Prostate gland (tissue), 2 donors: ENCODE results near the gene PTGER2. TPM values are rescaled to one million over a fixed set of nuclear protein-coding genes. Genes with fewer than 3 reads are reported as not detected.

Source experiments
- DNase-seq: peaks from one replicate; pipeline ENCODE4 v3.0.0-alpha.2; 2019; ENCODE audit warnings: low spot score
- H3K27ac ChIP-seq, 2 donors: fragments of 200-600 bp; sonication (generic); 2 replicates each; pipeline ENCODE4 v1.5.1; 2017 to 2019
- H3K27me3 ChIP-seq: fragments of 200-600 bp; sonication (generic); replicated peaks from 2 replicates; pipeline ENCODE4 v1.5.1; 2019; ENCODE audit not compliant: insufficient read depth
- H3K36me3 ChIP-seq, 2 donors: fragments of 200-600 bp; sonication (generic); 1 replicate in 1 of 2; 2 replicates in 1 of 2; pipeline versions ENCODE4 v1.5.1 to v1.8.1; 2017 to 2019
- H3K4me1 ChIP-seq: fragments of 200-600 bp; sonication (generic); replicated peaks from 2 replicates; pipeline ENCODE4 v1.5.1; 2019
- H3K4me3 ChIP-seq, 2 donors: fragments of 200-600 bp; sonication (generic); 2 replicates each; pipeline ENCODE4 v1.5.1; 2017 to 2019
- H3K9me3 ChIP-seq: fragments of 200-600 bp; sonication (generic); 2 replicates; pipeline ENCODE4 v1.5.1; 2017
- POLR2A ChIP-seq: fragments of 450-650 bp; IDR thresholded peaks from one replicate; pipeline ENCODE4 v1.6.1; 2016; ENCODE audit warnings: antibody characterized with exemption, mild to moderate bottlenecking
- POLR2AphosphoS5 ChIP-seq: sonication (generic); formaldehyde crosslinking; IDR thresholded peaks from one replicate; pipeline ENCODE4 v1.6.1; 2017; ENCODE audit warnings: antibody characterized with exemption
- WGBS: methylation state at CpG from one replicate; pipeline ENCODE4 v1.1.5; 2018; 5-methylcytosine and 5-hydroxymethylcytosine counted together
- intact Hi-C: fragments of 100-400 bp; cut with DNase I; formaldehyde crosslinking; loops from one replicate; pipeline ENCODE4 v1.14.2; 2022
- total RNA-seq, 2 donors: library from RNA; depleted of rRNA; stranded (reverse); fragments of >200 nt; gene quantifications; one replicate each; pipeline ENCODE4 v1.1.0, GENCODE V29; 2016
- TF ChIP-seq, protein P1 (sequence below), 4 experiments: fragments of 200-600 bp in 2 of 4; fragments of 450-650 bp in 2 of 4; sonication (generic) in 2 of 4; IDR thresholded peaks; 1 replicate in 3 of 4; 2 replicates in 1 of 4; pipeline ENCODE4 v1.5.1; 2016 to 2019; ENCODE audit warnings: antibody characterized with exemption in 4 of 4, mild to moderate bottlenecking in 2 of 4, moderate library complexity in 2 of 4

PTGER2 gene
- total RNA-seq, 2 donors from 2014 or later: 5.4 to 8.9 TPM

DNA sequence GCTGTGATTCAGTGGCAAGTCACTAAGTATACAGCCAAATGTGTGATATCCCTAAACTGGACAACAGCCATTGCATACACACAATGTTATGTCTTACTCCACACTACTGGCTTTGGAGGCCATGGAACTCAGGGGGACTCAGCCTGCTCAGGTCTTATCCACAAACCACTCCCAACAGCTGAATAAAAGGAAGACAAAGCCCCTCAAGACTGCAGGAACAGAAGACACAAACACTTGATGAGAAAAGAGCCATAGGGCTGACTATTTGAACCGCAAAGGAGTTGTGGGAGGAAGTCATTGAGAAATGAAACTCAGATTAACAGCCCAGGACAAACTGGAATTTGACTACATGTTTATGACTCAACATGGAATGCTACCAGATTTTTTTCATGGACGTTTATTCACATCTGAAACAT lies 40.9 kb downstream of the PTGER2 start:
- no peak for DNase-seq
- Histone ChIP-seq H3K4me1 (no peaks in the 10 kb centered on the region), H3K27me3 (no peaks in the 10 kb centered on the region), H3K36me3 (no peaks in the 10 kb centered on the region), H3K4me3 (no peak overlapping the region), H3K27ac (no peak overlapping the region), H3K9me3 (no peaks in the 10 kb centered on the region)
- intact Hi-C loops: no loop called here
- 42% methylated on average over 2 of the region's 2 CpGs for WGBS
- TF ChIP-seq, protein P1, sequence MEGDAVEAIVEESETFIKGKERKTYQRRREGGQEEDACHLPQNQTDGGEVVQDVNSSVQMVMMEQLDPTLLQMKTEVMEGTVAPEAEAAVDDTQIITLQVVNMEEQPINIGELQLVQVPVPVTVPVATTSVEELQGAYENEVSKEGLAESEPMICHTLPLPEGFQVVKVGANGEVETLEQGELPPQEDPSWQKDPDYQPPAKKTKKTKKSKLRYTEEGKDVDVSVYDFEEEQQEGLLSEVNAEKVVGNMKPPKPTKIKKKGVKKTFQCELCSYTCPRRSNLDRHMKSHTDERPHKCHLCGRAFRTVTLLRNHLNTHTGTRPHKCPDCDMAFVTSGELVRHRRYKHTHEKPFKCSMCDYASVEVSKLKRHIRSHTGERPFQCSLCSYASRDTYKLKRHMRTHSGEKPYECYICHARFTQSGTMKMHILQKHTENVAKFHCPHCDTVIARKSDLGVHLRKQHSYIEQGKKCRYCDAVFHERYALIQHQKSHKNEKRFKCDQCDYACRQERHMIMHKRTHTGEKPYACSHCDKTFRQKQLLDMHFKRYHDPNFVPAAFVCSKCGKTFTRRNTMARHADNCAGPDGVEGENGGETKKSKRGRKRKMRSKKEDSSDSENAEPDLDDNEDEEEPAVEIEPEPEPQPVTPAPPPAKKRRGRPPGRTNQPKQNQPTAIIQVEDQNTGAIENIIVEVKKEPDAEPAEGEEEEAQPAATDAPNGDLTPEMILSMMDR (IDR thresholded peaks at IDR 0.05): no peak
- TF ChIP-seq POLR2A (no peak), POLR2AphosphoS5 (no peak)

DNA sequence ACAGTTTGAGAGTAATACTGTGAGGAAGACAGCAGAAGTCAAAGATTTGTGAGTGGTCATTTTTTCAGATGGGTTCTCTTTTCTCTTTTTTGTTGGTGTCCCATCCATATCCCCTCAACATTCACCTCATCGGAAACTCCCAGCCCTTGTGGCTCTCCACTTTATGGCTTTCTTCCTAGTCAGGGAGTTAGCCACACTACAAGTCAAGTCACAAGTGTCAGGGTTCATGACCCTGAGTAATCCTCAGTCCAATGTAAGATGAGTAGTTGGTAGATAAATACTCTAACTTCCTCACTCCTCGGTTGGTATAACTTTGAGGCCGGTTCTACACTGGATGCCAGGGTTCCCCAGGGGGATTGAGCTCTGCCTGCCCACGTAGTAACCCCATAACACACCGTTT lies 41.4 kb downstream of the PTGER2 start:
- no peak overlapping the region for H3K4me3 ChIP-seq
- H3K27ac ChIP-seq: no peak overlapping the region
- 51% methylated on average over 5 of the region's 5 CpGs for WGBS
- intact Hi-C loops: no loop called here
- no peaks in the 10 kb centered on the region for H3K4me1 ChIP-seq
- no peak for DNase-seq
- TF ChIP-seq POLR2A (no peak), POLR2AphosphoS5 (no peak)
- TF ChIP-seq, protein P1 (IDR thresholded peaks at IDR 0.05): no peak
- no peaks in the 10 kb centered on the region for H3K27me3 ChIP-seq
- no peaks in the 10 kb centered on the region for H3K9me3 ChIP-seq
- H3K36me3 ChIP-seq: no peaks in the 10 kb centered on the region

DNA sequence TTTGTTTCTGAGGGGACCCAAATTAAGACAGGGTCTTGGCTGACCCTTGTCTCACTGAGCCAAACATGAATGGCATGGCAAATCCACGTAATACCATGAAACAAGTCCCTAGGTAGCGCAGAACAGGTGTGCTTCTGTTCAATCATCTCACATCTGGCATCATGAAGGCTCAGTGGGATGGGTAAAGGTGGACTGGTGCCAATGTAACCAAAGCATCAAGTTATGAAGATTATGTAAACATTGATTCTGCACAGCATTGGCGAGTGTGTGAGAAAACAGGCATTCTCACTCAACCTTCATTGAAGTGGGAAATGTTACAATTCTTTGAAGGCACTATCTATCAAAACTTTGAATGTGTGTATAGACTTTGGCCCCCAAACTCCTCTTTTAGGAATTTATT lies 41.9 kb downstream of the PTGER2 start:
- Histone ChIP-seq H3K27ac (no peak overlapping the region), H3K9me3 (no peaks in the 10 kb centered on the region), H3K4me1 (no peaks in the 10 kb centered on the region), H3K36me3 (no peaks in the 10 kb centered on the region), H3K27me3 (no peaks in the 10 kb centered on the region), H3K4me3 (no peak overlapping the region)
- WGBS: 56% methylated on average over 3 of the region's 3 CpGs
- DNase-seq: no peak
- TF ChIP-seq POLR2A: no peak
- TF ChIP-seq, protein P1 (IDR thresholded peaks at IDR 0.05): no peak
- TF ChIP-seq POLR2AphosphoS5: no peak
- intact Hi-C loops: no loop called here

DNA sequence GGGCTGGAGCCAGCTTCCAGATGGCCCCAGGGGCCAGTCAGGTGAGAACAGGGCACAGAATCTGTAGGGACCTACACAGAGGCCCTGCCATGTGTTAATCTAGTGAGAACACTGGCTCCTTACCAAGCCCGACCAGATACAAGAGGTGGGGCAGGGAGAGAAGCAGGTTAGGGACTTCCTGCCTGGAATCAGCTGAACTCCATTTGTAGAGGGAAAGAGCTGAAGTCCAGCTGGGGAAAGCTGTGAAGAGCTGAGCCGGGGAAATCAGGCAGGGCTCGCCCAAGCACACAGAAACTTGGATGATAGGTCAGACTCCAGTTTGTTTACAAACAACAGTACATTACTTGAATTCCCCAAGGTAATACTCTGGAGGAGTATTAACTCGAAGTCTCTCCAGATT lies 46.7 kb downstream of the PTGER2 start:
- WGBS: 53% methylated on average over 4 of the region's 4 CpGs
- Histone ChIP-seq H3K36me3 (no peaks in the 10 kb centered on the region), H3K27me3 (no peaks in the 10 kb centered on the region), H3K9me3 (no peaks in the 10 kb centered on the region), H3K4me3 (no peak overlapping the region), H3K4me1 (no peaks in the 10 kb centered on the region), H3K27ac (no peak overlapping the region)
- DNase-seq: no peak
- TF ChIP-seq, protein P1 (IDR thresholded peaks at IDR 0.05): no peak
- TF ChIP-seq POLR2AphosphoS5: no peak
- no peak for TF ChIP-seq POLR2A
- intact Hi-C loops: no loop called here

DNA sequence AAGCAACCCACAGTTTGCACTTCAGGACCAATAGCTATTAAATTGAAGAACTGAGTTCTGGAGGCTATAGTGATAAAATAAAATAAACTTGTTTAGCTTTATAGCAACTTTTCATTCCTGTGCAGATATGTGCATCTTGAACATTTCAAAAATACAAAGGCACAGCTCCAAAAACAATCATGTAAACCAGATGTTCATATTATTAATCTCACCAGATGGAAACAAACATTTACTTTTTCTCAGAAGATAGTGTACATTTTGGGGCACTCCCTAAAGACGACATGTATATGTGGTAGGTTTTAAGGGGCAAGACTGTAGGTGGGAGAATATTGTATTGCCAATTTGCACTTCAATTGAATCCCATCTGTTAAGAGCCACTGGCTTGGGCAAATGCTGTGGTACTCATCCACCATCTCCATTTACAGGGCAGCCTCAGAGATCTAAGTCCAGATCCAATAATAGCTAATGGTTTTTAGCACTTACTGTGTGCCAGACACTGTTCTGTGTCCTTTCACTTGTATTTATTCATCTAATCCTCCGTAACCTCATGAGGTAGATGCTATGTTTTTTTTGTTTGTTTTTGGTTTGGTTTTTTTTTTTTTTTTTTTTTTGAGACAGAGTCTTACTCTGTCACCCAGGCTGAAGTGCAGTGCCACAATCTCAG lies 49.1 kb downstream of the PTGER2 start:
- intact Hi-C loops: no loop called here

More for the DNA sequence above, 49.1 kb downstream of the PTGER2 start:
- no peak overlapping the region for H3K27ac ChIP-seq
- H3K4me1 ChIP-seq: no peaks in the 10 kb centered on the region
- H3K36me3 ChIP-seq: no peaks in the 10 kb centered on the region
- no peaks in the 10 kb centered on the region for H3K27me3 ChIP-seq
- no peak for DNase-seq
- no peaks in the 10 kb centered on the region for H3K9me3 ChIP-seq
- WGBS: 64% methylated on average over 2 of the region's 2 CpGs
- no peak overlapping the region for H3K4me3 ChIP-seq
- TF ChIP-seq POLR2AphosphoS5 (no peak), POLR2A (no peak)
- TF ChIP-seq, protein P1 (IDR thresholded peaks at IDR 0.05): no peak
